Duodenal mucosa (tissue), 2 donors: ENCODE data around the gene PFKL.
A peak's percentile ranks its signal among the peaks of the same experiment; 100 is the strongest.

Source experiments
- H3K27ac ChIP-seq: one replicate; pipeline ENCODE4 v1.7.0; 2013; ENCODE audit warnings: low read depth, low read length
- H3K27me3 ChIP-seq, 2 donors: one replicate each; pipeline ENCODE4 v1.7.0; 2013; ENCODE audit warnings: low read length in 2 of 2, control low read depth in 1 of 2; ENCODE audit not compliant: insufficient read depth in 2 of 2, control insufficient read depth in 1 of 2
- H3K36me3 ChIP-seq, 2 donors: one replicate each; pipeline ENCODE4 v1.7.0; 2013; ENCODE audit warnings: low read length in 2 of 2, control low read depth in 1 of 2; ENCODE audit not compliant: insufficient read depth in 2 of 2, control insufficient read depth in 1 of 2
- H3K4me1 ChIP-seq, 2 donors: one replicate each; pipeline ENCODE4 v1.7.0; 2013; ENCODE audit warnings: low read length in 2 of 2, control low read depth in 1 of 2; ENCODE audit not compliant: insufficient read depth in 2 of 2, control insufficient read depth in 1 of 2
- H3K4me3 ChIP-seq, 2 donors: one replicate each; pipeline ENCODE4 v1.7.0; 2013; ENCODE audit warnings: low read length in 2 of 2, low read depth in 1 of 2
- H3K9ac ChIP-seq, 2 donors: one replicate each; pipeline ENCODE4 v1.7.0; 2013; ENCODE audit warnings: low read length in 2 of 2, low read depth in 1 of 2
- H3K9me3 ChIP-seq, 2 donors: one replicate each; pipeline ENCODE4 v1.7.0; 2013; ENCODE audit warnings: low read length in 2 of 2, control low read depth in 1 of 2; ENCODE audit not compliant: control insufficient read depth in 1 of 2

Gene PFKL

DNA sequence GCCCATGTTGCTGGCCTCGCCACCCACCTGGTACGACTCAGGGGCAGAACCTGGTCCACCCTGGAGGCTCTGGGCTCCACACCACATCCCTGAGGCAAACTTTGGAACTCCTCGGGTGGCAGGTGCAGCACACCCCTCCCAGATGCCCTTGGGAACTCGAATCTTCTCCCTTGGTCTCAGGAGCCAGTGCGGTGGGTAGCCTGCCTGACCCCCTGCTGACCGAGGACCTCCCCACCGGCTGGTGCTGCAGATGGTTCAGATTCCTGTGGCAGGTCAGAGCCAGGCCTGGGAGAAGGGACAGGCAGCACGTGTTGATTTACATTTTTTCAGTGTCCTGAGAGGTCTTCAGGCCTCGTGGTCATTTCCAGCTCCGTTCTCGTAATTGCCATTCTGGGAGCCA is 45.6 kb downstream of the PFKL start:
- peaks cover 12 to 21% of the 10 kb centered on the region in 2 donors for H3K27me3 ChIP-seq
- H3K9me3 ChIP-seq: no peaks in the 10 kb centered on the region
- no peak overlapping the region for H3K9ac ChIP-seq
- no peaks in the 10 kb centered on the region for H3K4me1 ChIP-seq
- no peaks in the 10 kb centered on the region for H3K36me3 ChIP-seq
- no peak overlapping the region for H3K27ac ChIP-seq
- no peak overlapping the region for H3K4me3 ChIP-seq

DNA sequence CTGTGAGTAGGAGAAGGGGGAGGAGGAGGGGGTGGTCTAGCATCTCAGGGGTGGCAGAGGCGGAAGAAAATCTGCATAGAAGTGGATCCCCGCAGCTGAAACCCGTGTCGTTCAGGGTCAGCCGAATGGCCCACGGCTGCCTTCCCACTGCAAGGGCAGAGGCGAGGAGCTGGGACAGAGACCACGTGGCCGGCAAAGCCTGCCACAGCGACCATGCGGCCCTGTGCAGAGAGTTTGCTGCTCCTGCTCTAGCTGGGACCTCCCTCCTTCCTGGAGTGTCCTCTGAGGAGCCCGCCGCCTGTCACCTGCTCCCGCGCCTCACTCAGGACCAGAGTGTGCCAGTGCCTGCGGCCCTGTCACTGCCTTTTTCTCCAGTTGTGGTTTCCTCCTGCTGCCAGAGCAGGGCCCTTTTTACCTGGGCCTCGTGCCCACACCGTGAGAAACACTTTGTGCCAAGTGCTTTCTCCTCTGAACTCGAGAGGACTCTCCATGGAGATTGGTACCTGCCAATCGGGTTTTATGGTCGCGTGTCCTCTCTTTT is 48.1 kb downstream of the PFKL start:
- Histone ChIP-seq H3K9ac (no peak overlapping the region), H3K4me1 (peaks cover 0 to 18% of the 10 kb centered on the region in 2 donors), H3K4me3 (no peak overlapping the region), H3K27me3 (peaks cover 21 to 25% of the 10 kb centered on the region in 2 donors), H3K9me3 (no peaks in the 10 kb centered on the region), H3K27ac (no peak overlapping the region), H3K36me3 (no peaks in the 10 kb centered on the region)

DNA sequence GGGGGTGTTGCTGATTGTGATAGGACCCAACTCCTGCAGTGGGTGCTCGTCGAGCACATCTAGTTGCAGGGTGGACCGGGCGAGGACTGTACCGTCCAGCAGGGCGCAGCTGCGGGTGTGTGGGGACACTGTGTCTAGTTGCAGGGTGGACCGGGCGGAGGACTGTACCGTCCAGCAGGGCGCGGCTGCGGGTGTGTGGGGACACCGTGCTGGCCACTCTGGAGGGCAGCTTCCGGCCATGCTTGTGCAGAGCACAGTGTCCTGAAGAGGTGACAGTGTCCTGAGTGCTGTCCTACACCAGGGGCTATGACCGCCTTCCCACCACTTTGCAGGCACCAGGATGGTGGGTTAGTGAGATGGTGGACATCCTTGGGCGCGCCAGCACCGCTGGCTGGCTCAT is 49.0 kb downstream of the PFKL start:
- no peaks in the 10 kb centered on the region for H3K9me3 ChIP-seq
- no peaks in the 10 kb centered on the region for H3K36me3 ChIP-seq
- H3K4me3 ChIP-seq: no peak overlapping the region
- H3K9ac ChIP-seq: no peak overlapping the region
- H3K27ac ChIP-seq: no peak overlapping the region
- peaks cover 0 to 22% of the 10 kb centered on the region in 2 donors for H3K4me1 ChIP-seq
- peaks cover 21 to 25% of the 10 kb centered on the region in 2 donors for H3K27me3 ChIP-seq

DNA sequence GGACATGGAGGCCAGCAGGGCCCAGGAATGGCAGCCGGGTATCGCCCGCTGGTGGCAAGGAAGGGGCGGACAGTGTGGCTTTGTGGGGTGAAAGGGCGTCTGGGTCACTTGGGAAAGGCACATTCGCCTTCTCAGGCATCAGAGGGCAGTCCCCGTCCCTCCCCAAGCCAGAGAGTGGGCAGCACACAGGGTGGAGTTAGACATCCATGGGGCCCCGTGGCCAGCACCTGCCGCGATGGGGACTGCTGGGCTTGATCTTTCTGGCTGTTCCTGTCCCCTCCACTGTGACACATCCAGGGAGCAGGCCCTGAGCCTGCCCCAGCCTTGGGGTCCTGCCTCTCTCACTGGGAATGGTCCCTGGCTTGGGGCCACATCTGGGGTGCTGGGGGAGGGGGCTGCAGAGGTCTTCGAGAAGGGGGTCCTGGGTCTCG is 49.6 kb downstream of the PFKL start:
- no peaks in the 10 kb centered on the region for H3K36me3 ChIP-seq
- H3K27me3 ChIP-seq: peaks cover 21 to 25% of the 10 kb centered on the region in 2 donors
- no peak overlapping the region for H3K9ac ChIP-seq
- peaks cover 0 to 23% of the 10 kb centered on the region in 2 donors for H3K4me1 ChIP-seq
- no peak overlapping the region for H3K27ac ChIP-seq
- H3K4me3 ChIP-seq: no peak overlapping the region
- H3K9me3 ChIP-seq: no peaks in the 10 kb centered on the region

DNA sequence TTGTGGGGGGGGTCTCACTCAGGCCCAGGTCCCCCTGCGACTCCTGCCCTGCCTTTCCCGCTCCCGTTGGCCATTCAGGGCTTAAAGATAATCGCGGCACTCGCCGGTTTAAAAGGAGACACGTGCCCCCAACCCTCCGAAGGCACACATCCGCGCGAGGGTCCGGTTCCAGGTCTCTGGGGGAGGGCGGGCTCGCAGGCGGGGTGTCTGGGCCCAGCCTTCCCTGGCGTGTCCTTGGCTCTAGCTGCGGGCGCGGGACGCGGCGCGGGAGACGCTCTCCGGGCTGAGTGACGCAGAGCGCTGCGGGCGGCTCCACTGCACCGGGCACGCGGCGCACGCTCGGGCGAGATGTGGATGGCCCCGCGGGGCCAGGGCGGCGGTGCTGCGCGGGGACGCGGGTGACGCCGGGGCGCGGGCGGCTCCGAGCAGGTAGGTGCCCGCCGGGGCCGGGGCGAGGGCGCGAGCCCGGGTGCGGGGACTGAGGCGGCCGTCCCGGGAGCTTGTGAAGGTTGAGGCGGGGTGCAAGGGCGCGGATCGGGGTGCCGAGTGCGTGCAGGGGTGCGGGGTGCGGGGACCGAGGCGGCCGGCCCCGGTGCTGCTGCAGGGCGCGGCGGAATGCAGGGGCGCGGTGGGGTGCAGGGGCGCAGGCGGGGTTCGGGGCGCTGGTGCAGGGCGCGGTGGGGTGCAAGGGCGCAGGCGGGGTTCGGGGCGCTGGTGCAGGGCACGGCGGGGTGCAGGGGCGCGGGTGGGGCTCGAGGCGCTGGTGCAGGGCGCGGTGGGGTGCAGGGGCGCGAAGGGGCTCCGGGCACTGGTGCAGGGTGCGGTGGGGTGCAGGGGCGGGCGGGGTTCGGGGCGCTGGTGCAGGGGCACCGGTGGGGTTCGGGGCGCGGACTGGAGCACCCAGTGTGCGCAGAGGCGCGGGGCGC is 50.3 kb downstream of the PFKL start:
- peaks cover 0 to 27% of the 10 kb centered on the region in 2 donors for H3K4me1 ChIP-seq
- no peak overlapping the region for H3K4me3 ChIP-seq
- no peaks in the 10 kb centered on the region for H3K9me3 ChIP-seq
- H3K27ac ChIP-seq: no peak overlapping the region
- peaks cover 21 to 25% of the 10 kb centered on the region in 2 donors for H3K27me3 ChIP-seq
- no peak overlapping the region for H3K9ac ChIP-seq
- no peaks in the 10 kb centered on the region for H3K36me3 ChIP-seq

DNA sequence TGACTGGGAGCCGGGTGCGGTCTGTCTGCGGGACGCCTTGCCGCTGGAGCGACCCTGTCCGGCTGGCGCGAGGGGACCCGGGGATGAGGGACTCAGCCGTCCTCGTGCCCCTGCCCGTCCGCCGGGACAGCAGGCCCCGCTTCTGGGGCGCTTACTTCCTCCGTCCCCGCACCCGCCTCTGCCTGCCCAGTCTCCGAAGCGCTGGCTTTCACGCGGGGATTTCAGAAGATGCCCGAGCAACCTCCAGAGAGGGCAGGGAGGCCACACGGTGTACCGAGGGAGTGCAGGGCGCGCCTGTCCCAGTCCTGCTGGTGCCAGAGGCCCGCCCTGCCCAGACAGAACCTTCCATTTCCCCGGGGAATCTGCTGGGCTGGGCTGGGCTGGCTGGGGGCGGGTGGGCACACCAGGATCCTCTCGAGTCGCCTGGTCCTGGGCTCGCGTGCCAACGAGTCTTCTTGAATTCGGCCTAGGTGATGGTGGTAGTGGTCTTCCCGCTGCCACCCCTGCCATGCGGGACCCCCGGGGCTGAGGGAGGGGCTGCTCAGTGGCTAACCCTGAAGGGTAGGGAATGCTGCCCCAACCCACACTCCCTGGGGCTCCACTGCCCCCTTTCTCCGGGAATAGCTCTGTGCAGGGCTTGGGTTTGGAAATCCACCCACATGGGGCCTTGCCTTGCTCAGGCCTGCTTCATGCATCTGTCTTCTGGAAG is 51.1 kb downstream of the PFKL start:
- H3K4me1 ChIP-seq: peaks cover 0 to 27% of the 10 kb centered on the region in 2 donors

DNA sequence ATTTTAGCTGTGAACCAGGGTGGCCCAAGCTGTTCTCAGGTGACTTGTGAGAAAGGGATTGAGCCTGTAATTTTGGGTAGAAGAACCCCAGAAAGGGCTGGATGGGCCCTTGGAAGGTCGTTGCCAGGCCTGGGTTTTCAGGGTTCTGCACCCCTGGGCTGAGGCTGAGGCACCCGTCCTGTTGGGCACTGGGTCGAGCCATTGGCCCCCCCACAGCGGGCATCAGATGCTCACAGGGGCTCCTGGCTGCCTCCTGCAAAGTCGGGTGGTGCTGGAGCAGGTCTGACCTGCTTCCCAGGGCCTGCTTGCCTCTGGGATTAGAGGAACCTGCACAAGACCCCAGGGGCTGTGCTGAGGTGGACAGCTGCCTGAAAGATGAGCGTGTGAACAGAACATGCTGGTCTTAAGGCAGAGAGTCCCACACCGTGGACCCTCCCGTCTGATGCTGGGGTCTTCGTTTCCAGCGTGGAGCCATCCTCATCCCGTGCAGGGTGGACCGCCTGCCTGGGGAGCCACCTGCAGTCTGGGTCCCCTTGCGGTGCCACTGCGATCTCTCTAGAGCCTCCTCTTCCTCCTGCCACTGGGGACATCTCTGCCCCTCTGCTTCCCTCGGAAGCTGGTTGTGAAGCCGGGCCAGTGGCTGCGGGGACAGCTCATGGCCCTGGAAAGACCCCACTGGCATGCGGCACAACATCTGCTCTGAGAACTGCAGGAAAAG is 51.8 kb downstream of the PFKL start:
- H3K36me3 ChIP-seq: no peaks in the 10 kb centered on the region
- no peak overlapping the region for H3K9ac ChIP-seq
- H3K4me1 ChIP-seq: peaks cover 0 to 27% of the 10 kb centered on the region in 2 donors
- H3K27ac ChIP-seq: no peak overlapping the region
- peaks cover 21 to 25% of the 10 kb centered on the region in 2 donors for H3K27me3 ChIP-seq
- H3K9me3 ChIP-seq: no peaks in the 10 kb centered on the region
- H3K4me3 ChIP-seq: no peak overlapping the region

More for the DNA sequence above, 51.1 kb downstream of the PFKL start:
- H3K4me3 ChIP-seq: no peak overlapping the region
- no peaks in the 10 kb centered on the region for H3K36me3 ChIP-seq
- H3K9me3 ChIP-seq: no peaks in the 10 kb centered on the region
- H3K9ac ChIP-seq: no peak overlapping the region
- no peak overlapping the region for H3K27ac ChIP-seq
- H3K27me3 ChIP-seq: peaks cover 21 to 25% of the 10 kb centered on the region in 2 donors

DNA sequence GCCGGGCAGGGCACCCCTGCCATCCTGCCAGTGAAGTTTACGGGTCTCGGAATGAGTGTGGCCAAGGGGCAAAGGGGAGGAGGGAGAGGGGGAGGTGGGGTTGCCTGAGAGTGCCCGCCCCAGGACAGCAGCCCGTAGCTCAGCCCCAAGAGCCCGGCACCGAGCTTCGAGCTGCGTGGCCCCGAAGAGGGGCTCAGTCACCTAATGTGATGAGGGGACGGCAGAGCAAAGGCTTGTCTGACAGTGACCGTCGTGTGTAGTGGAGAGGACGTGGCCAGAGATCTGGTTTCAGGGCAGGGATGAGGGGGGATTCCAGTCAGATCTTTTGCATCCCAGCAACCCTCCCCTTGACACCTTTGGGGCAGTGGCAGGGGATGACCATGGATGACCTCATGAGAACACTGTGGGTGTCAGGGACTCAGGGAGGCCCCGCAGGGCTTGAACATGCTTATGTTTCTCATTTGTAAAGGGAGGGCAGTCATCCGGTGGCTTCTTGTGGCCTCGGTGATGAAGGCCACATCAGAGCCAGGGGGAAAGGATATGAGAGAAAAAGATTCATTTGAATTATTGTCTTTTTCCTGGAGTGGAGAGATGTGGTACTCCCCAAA is 52.5 kb downstream of the PFKL start:
- Histone ChIP-seq H3K27ac (no peak overlapping the region), H3K4me3 (no peak overlapping the region), H3K27me3 (peaks cover 21 to 25% of the 10 kb centered on the region in 2 donors), H3K36me3 (no peaks in the 10 kb centered on the region), H3K4me1 (peaks cover 0 to 27% of the 10 kb centered on the region in 2 donors), H3K9ac (no peak overlapping the region), H3K9me3 (no peaks in the 10 kb centered on the region)

DNA sequence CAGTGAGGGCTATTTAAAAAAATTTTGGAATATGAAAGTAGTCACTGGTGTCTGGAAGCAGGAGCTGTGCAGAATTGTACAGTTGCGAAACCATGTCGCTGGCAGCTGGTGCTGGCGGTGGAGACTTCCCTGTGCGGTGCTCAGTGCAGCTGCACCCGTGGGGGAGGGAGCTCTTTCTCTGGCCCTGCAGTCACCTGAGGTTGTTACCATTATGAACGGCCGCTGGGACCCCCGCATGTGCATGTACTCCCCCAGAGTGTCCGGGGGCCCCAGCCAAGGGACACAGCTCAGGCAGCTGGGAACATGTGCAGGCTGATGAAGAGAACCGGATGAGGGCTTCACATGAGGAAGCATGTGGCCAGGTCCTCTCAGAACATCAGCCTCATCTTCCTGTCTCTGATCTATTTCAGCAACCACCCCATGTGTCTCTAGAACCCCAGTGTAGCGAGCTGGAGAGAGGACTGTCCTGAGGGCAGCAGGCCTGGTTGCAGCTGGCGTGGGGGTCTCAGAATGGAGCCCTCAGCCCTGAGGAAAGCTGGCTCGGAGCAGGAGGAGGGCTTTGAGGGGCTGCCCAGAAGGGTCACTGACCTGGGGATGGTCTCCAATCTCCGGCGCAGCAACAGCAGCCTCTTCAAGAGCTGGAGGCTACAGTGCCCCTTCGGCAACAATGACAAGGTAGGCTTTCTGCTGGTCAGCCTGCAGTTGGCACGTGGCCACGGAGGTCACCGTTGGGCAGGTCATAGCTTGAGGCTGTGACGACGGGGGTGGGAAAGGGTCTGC is 53.5 kb downstream of the PFKL start, which contains the start of gene TRPM2:
TSS of gene TRPM2 (plus strand) at position 431 of the 780 bp plus-strand sequence. CDS start at position 511, 80 bp downstream.
- H3K9ac ChIP-seq: peak within 1 kb of the TSS in 1 of 2 donors; percentile 6
- no peaks in the 10 kb centered on the region for H3K9me3 ChIP-seq
- peak within 1 kb of the TSS; percentile 44 to 55 for H3K4me3 ChIP-seq
- peak within 1 kb of the TSS; percentile 43 for H3K27ac ChIP-seq
- peaks cover 0 to 27% of the 10 kb centered on the region in 2 donors for H3K4me1 ChIP-seq
- peaks cover 15 to 25% of the 10 kb centered on the region in 2 donors for H3K27me3 ChIP-seq
- no peaks in the 10 kb centered on the region for H3K36me3 ChIP-seq
